GM23338 (cell line): ENCODE results near the gene BCCIP.

Experiments
- CREB1 ChIP-seq: fragments of 250-450 bp; sonication (Bioruptor Pico); IDR thresholded peaks from 2 replicates; pipeline ENCODE4 v1.5.0; 2020; ENCODE audit warnings: low read depth, mild to moderate bottlenecking, moderate library complexity
- EZH2 ChIP-seq: fragments of 200-600 bp; sonication (generic); IDR thresholded peaks from one replicate; pipeline ENCODE4 v1.8.0; 2017; ENCODE audit warnings: antibody characterized with exemption, mild to moderate bottlenecking, low read depth; ENCODE audit not compliant: unreplicated experiment
- EZH2phosphoT487 ChIP-seq: fragments of 200-600 bp; sonication (generic); IDR thresholded peaks from one replicate; pipeline ENCODE4 v1.8.1; 2018; ENCODE audit warnings: antibody characterized with exemption; ENCODE audit not compliant: unreplicated experiment
- NANOG ChIP-seq: IDR thresholded peaks from 2 replicates; pipeline ENCODE4 v1.6.1; 2016; ENCODE audit warnings: antibody characterized with exemption, borderline replicate concordance
- POLR2AphosphoS5 ChIP-seq: IDR thresholded peaks from 2 replicates; pipeline ENCODE4 v1.6.1; 2016; ENCODE audit warnings: antibody characterized with exemption, low read depth
- ZNF331 ChIP-seq: fragments of 250-450 bp; sonication (Bioruptor Pico); IDR thresholded peaks from 2 replicates; pipeline ENCODE4 v1.5.0; 2020; ENCODE audit warnings: low read depth, mild to moderate bottlenecking, moderate library complexity
- TF ChIP-seq, protein P1 (sequence below): IDR thresholded peaks from one replicate; pipeline ENCODE4 v1.6.1; 2018; ENCODE audit warnings: antibody characterized with exemption; ENCODE audit not compliant: unreplicated experiment
- TF ChIP-seq, protein P2 (sequence below), 2 experiments: fragments of 200-600 bp in 1 of 2; sonication (generic) in 1 of 2; conservative IDR thresholded peaks; 2 replicates each; pipeline versions ENCODE4 v1.5.1 to v1.6.1; 2016 to 2017; ENCODE audit warnings: antibody characterized with exemption in 2 of 2, low read depth in 2 of 2, mild to moderate bottlenecking in 2 of 2, moderate library complexity in 1 of 2
- TF ChIP-seq, protein P3 (sequence below): IDR thresholded peaks from 2 replicates; pipeline ENCODE4 v1.6.1; 2016; ENCODE audit warnings: antibody characterized with exemption

DNA sequence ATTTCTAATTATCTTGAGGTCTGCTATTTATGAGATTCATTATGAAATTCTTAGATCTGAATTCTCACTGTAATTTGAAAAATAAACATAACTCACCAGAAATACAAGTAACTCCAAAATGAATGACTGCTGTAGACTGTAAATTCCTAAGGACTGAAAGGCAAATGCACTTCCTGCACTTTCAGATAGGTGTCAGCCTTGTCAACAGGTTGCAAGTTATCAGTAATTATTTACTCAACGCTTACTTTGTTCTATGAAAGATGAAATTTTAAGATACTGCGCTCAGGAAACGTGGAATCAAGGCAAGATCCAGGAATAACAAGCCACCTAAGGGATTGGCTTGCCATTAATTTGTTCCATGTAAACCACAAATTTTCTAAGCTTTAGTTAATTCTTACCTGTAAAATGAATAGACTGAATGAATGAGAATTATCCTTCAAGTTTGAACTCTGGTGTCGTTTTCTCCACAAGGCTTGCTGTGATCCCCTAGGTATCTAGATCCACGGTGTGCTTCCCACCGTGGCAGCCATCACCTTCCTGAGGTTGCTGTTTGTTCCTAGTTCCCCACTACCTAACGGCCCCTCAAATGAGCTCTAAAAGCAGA is 45.1 kb downstream of the BCCIP start:
- TF ChIP-seq, protein P1, sequence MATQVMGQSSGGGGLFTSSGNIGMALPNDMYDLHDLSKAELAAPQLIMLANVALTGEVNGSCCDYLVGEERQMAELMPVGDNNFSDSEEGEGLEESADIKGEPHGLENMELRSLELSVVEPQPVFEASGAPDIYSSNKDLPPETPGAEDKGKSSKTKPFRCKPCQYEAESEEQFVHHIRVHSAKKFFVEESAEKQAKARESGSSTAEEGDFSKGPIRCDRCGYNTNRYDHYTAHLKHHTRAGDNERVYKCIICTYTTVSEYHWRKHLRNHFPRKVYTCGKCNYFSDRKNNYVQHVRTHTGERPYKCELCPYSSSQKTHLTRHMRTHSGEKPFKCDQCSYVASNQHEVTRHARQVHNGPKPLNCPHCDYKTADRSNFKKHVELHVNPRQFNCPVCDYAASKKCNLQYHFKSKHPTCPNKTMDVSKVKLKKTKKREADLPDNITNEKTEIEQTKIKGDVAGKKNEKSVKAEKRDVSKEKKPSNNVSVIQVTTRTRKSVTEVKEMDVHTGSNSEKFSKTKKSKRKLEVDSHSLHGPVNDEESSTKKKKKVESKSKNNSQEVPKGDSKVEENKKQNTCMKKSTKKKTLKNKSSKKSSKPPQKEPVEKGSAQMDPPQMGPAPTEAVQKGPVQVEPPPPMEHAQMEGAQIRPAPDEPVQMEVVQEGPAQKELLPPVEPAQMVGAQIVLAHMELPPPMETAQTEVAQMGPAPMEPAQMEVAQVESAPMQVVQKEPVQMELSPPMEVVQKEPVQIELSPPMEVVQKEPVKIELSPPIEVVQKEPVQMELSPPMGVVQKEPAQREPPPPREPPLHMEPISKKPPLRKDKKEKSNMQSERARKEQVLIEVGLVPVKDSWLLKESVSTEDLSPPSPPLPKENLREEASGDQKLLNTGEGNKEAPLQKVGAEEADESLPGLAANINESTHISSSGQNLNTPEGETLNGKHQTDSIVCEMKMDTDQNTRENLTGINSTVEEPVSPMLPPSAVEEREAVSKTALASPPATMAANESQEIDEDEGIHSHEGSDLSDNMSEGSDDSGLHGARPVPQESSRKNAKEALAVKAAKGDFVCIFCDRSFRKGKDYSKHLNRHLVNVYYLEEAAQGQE: no peak
- TF ChIP-seq, protein P2, sequence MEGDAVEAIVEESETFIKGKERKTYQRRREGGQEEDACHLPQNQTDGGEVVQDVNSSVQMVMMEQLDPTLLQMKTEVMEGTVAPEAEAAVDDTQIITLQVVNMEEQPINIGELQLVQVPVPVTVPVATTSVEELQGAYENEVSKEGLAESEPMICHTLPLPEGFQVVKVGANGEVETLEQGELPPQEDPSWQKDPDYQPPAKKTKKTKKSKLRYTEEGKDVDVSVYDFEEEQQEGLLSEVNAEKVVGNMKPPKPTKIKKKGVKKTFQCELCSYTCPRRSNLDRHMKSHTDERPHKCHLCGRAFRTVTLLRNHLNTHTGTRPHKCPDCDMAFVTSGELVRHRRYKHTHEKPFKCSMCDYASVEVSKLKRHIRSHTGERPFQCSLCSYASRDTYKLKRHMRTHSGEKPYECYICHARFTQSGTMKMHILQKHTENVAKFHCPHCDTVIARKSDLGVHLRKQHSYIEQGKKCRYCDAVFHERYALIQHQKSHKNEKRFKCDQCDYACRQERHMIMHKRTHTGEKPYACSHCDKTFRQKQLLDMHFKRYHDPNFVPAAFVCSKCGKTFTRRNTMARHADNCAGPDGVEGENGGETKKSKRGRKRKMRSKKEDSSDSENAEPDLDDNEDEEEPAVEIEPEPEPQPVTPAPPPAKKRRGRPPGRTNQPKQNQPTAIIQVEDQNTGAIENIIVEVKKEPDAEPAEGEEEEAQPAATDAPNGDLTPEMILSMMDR (conservative IDR thresholded peaks at IDR 0.05; ENCODE audit: low read depth in 2 of 2): peak; percentile 84 to 93
- TF ChIP-seq EZH2phosphoT487 (no peak), POLR2AphosphoS5 (no peak), NANOG (no peak), ZNF331 (CRISPR knock-in tag) (no peak), CREB1 (no peak), EZH2 (no peak)
- TF ChIP-seq, protein P3, sequence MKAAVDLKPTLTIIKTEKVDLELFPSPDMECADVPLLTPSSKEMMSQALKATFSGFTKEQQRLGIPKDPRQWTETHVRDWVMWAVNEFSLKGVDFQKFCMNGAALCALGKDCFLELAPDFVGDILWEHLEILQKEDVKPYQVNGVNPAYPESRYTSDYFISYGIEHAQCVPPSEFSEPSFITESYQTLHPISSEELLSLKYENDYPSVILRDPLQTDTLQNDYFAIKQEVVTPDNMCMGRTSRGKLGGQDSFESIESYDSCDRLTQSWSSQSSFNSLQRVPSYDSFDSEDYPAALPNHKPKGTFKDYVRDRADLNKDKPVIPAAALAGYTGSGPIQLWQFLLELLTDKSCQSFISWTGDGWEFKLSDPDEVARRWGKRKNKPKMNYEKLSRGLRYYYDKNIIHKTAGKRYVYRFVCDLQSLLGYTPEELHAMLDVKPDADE: no peak
